Esophagus squamous epithelium (tissue), 4 donors: ENCODE measurements around the gene DNAJC30.

ENCODE experiments used
- CTCF ChIP-seq, 6 experiments: fragments of 450-650 bp in 4 of 6; fragments of 200-600 bp in 2 of 6; sonication (generic) in 2 of 6; IDR thresholded peaks; one replicate each; pipeline ENCODE4 v1.5.1; 2016 to 2019; ENCODE audit warnings: antibody characterized with exemption in 6 of 6, mild to moderate bottlenecking in 4 of 6, moderate library complexity in 4 of 6
- POLR2A ChIP-seq, 4 donors: fragments of 450-650 bp; IDR thresholded peaks; one replicate each; pipeline ENCODE4 v1.6.1; 2017; ENCODE audit warnings: antibody characterized with exemption in 4 of 4, mild to moderate bottlenecking in 4 of 4, moderate library complexity in 3 of 4

- TF ChIP-seq CTCF (IDR thresholded peaks at IDR 0.05) (no peak), POLR2A (IDR thresholded peaks at IDR 0.05) (no peak)
Measured at GRCh38 chr7:73700581-73701134, 17.4 kb upstream of the DNAJC30 start.
